Measurements from ENCODE around the gene FAM167B.
A peak's percentile ranks its signal among the peaks of the same experiment; 100 is the strongest.

Gene FAM167B

DNA sequence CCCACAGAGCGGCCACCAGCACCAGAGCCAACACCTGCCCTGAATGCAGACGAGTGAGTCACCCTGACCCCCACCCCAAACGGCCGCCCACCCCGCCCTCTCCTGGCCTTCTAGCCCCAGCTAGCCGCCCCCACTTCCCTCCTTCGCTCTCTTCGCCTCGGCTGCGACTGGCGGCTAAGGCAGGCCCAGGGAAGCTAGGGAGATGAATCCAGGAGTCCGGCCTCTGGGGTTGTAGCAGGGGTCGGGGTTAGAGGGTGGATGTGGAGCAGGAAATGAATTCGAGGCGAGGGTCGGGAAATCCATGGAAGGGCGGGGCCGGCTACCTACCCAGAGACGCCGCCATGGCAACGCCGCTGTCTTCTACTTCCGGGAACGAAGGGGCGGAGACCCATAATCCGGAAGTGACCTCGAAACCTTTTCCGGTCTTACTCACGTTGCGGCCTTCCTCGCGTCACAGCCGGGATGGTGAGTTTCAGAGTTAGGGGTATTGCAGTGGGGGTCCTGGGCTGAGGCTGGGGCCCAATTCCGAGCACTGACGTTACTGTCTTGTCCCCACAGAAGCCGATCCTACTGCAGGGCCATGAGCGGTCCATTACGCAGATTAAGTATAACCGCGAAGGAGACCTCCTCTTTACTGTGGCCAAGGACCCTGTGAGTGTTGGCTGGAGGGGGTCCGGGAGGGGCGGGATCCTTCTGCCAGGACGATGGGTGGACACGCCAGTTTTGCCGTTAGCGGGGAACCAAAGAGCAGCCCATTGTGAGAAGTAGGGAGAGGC, 24.9 kb upstream of the FAM167B start, which contains the start of the genes EIF3I and TMEM234:
TSS of gene EIF3I (plus strand) at position 428 of the 776 bp plus-strand sequence. CDS start at position 463, 35 bp downstream.
TSS of gene TMEM234 (minus strand) at position 374 of the 776 bp plus-strand sequence. CDS start at position 343, 31 bp downstream.
- TF ChIP-seq CTCF (conservative IDR thresholded peaks at IDR 0.05; ENCODE audit: low read depth), result no peak
- ChIA-PET CTCF (interaction anchor here (0.6 kb wide), 1 partner anchor 13 kb away, joined by 3 read pairs; no protein-coding TSS in a partner anchor), POLR2A (ENCODE audit: low non-redundant PET) (interaction anchor here (0.6 kb wide), 1 partner anchor 13 kb away, joined by 3 read pairs; no protein-coding TSS in a partner anchor)
- DNase-seq (ENCODE audit: low spot score), result peak; percentile 93
- H3K27ac ChIP-seq, result peak within 1 kb of the TSS; percentile 79

- ChIA-PET CTCF (no interaction called here), POLR2A (ENCODE audit: low non-redundant PET) (interaction anchor here (0.6 to 0.9 kb wide), 2 partner anchors 9 to 68 kb away, joined by 3 to 7 read pairs; partner anchors contain the start of gene HDAC1)
- peak overlapping the region; percentile 79; the same call in 1 of the 2 replicates for H3K27ac ChIP-seq
- no peak for TF ChIP-seq CTCF (conservative IDR thresholded peaks at IDR 0.05; ENCODE audit: low read depth)
- DNase-seq (ENCODE audit: low spot score), result no peak
Measured at GRCh38 chr1:32223683-32224082, 23.3 kb upstream of the FAM167B start.

GRCh38 chr1:32224285-32224684, 22.7 kb upstream of the FAM167B start:
- POLR2A ChIA-PET (ENCODE audit: low non-redundant PET), result interaction anchor here (0.6 kb wide), 1 partner anchor 67 kb away, joined by 7 read pairs; the partner anchor contains the start of gene HDAC1
- no peak overlapping the region for H3K27ac ChIP-seq
- CTCF ChIA-PET, result no interaction called here
- DNase-seq (ENCODE audit: low spot score), result no peak
- TF ChIP-seq CTCF (conservative IDR thresholded peaks at IDR 0.05; ENCODE audit: low read depth), result no peak

GRCh38 chr1:32228771-32229170, 18.3 kb upstream of the FAM167B start:
- no peak for DNase-seq (ENCODE audit: low spot score)
- ChIA-PET POLR2A (ENCODE audit: low non-redundant PET) (no interaction called here), CTCF (interaction anchor here (0.6 kb wide), 1 partner anchor 119 kb away, joined by 3 read pairs; no protein-coding TSS in a partner anchor)
- TF ChIP-seq CTCF (conservative IDR thresholded peaks at IDR 0.05; ENCODE audit: low read depth), result no peak
- H3K27ac ChIP-seq, result no peak overlapping the region

DNA sequence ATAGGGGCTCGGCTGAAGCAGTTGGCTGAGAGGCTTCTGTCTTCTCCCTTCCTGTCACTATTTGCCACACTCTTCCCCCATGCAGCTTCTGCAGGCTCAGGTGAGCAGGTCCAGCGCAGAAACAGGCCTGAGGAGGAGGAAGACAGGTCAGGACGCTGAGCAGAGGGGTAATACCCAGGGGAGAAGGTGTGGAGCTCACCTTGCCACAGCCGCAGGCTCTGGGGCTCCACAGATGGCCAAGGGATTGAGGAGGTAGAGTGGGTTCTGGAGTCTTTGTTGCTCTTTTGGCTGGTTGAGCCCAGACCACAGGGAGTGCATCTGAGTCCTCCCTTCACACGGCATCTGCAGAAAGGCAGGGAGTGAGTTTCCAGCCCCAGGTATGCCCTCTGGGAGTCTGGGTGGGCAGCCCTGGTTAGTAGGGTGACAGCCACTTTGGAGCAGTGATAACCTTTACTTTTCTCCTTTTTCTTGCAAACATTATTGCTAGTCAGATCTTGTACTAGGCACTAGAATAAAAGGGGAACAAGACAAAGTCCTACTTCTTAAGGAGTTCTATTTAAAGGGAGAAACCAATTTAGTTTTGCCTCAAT, 15.1 kb upstream of the FAM167B start:
- CTCF ChIA-PET, result interaction anchor here (0.6 to 1.0 kb wide), 3 partner anchors 8 to 66 kb away, joined by 3 to 5 read pairs (median 4); no protein-coding TSS in a partner anchor
- TF ChIP-seq CTCF (conservative IDR thresholded peaks at IDR 0.05; ENCODE audit: low read depth), result no peak
- no peak for DNase-seq (ENCODE audit: low spot score)
- POLR2A ChIA-PET (ENCODE audit: low non-redundant PET), result interaction anchor here (0.5 kb wide), 1 partner anchor 153 kb away, joined by 6 read pairs; no protein-coding TSS in a partner anchor
- peak overlapping the region; percentile 65 for H3K27ac ChIP-seq
